GM12878 (cell line): ENCODE measurements around the gene GOLGA6L10. TPM values are rescaled to one million over a fixed set of nuclear protein-coding genes. Genes with fewer than 3 reads are reported as not detected.
"Not testable (repeated sequence)": the region's sequence is repeated elsewhere in the genome, so short reads cannot be mapped to it uniquely, and the experiment has no call there.

Experiments used
- ATAC-seq: fragments of 200-7000 bp; cut with Tn5 transposase; 3 replicates; pipeline ENCODE4 v1.9.1; 2020; ENCODE audit warnings: mild to moderate bottlenecking, moderate library complexity
- BruUV-seq: library from RNA; stranded (reverse); fragments of 400-500 nt; replicated peaks from 2 replicates; lab custom pipeline; 2021; lab: Mats Ljungman, UMichigan
- CTCF ChIA-PET: fragments of 300-600 bp; sonication (Branson Sonifier 250); formaldehyde crosslinking; extraction: SDS; loops from one replicate; lab custom pipeline; 2021; ENCODE audit warnings: inconsistent platforms; lab: Yijun Ruan, JAX
- POLR2A ChIA-PET: fragments of 350-600 bp; formaldehyde crosslinking; extraction: SDS; loops from one replicate; lab custom pipeline; 2021; ENCODE audit warnings: inconsistent platforms; lab: Charles Lee
- RAD21 ChIA-PET: fragments of 300-600 bp; sonication (Branson Sonifier 250); formaldehyde crosslinking; loops from one replicate; lab custom pipeline; 2023; ENCODE audit warnings: antibody characterized with exemption; ENCODE audit not compliant: unreplicated experiment; lab: Charles Lee
- SMC1A ChIA-PET: fragments of 300-600 bp; sonication (Branson Sonifier 250); formaldehyde crosslinking; loops from one replicate; lab custom pipeline; 2023; ENCODE audit not compliant: unreplicated experiment, uncharacterized antibody; lab: Charles Lee
- DNase-seq: peaks from one replicate; pipeline ENCODE4 v3.0.0-alpha.2; 2011; ENCODE audit warnings: low read depth, low spot score
- FAIRE-seq: peaks from 3 replicates; lab custom pipeline; 2011; peaks lifted over from hg19 to GRCh38; lab: Jason Lieb, UNC
- H2AFZ ChIP-seq: 2 replicates; pipeline ENCODE4 v1.6.0; 2011; ENCODE audit warnings: low read depth, low read length, control low read depth; ENCODE audit not compliant: control insufficient read depth
- H3K27ac ChIP-seq: 2 replicates; pipeline ENCODE4 v1.5.1; 2011; ENCODE audit warnings: control low read depth; ENCODE audit not compliant: control insufficient read depth, insufficient read depth
- H3K27me3 ChIP-seq, 2 experiments: replicated peaks in 1 of 2; 2 replicates each; pipeline versions ENCODE4 v1.6.0 to v1.6.1; 2011; ENCODE audit warnings: low read length in 1 of 2; ENCODE audit not compliant: control insufficient read depth in 2 of 2, insufficient read depth in 2 of 2
- H3K36me3 ChIP-seq, 2 experiments: 2 replicates each; pipeline ENCODE4 v1.5.1; 2011; ENCODE audit warnings: low read length in 1 of 2; ENCODE audit not compliant: control insufficient read depth in 2 of 2, insufficient read depth in 2 of 2
- H3K4me1 ChIP-seq: 2 replicates; pipeline ENCODE4 v1.6.1; 2011; ENCODE audit warnings: mild to moderate bottlenecking, low read length, moderate library complexity, mixed read lengths; ENCODE audit not compliant: control insufficient read depth, insufficient read depth
- H3K4me2 ChIP-seq: 2 replicates; pipeline ENCODE4 v1.6.0; 2011; ENCODE audit warnings: control low read depth; ENCODE audit not compliant: control insufficient read depth, insufficient read depth
- H3K4me3 ChIP-seq: fragments of 200-600 bp; sonication (generic); 2 replicates; pipeline ENCODE4 v1.5.1; 2016
- H3K79me2 ChIP-seq: 2 replicates; pipeline ENCODE4 v1.6.0; 2011; ENCODE audit warnings: low read length; ENCODE audit not compliant: control insufficient read depth, insufficient read depth
- H3K9ac ChIP-seq: 2 replicates; pipeline ENCODE4 v1.8.0; 2011; ENCODE audit warnings: low read length, control low read depth, mixed read lengths; ENCODE audit not compliant: control insufficient read depth, insufficient read depth
- H3K9me3 ChIP-seq: replicated peaks from 3 replicates; pipeline ENCODE4 v1.5.1; 2011; ENCODE audit warnings: mild to moderate bottlenecking, low read length; ENCODE audit not compliant: control insufficient read depth, insufficient read depth
- H4K20me1 ChIP-seq: 2 replicates; pipeline ENCODE4 v1.6.0; 2011; ENCODE audit not compliant: control insufficient read depth, insufficient read depth
- MYB ChIP-seq: fragments of 150-350 bp; IDR thresholded peaks from 2 replicates; pipeline ENCODE4 v1.6.1; 2014; ENCODE audit warnings: mild to moderate bottlenecking, low read depth, low read length, borderline replicate concordance
- NFIC ChIP-seq: IDR thresholded peaks from 2 replicates; pipeline ENCODE4 v1.6.1; 2012; ENCODE audit warnings: low read depth, mild to moderate bottlenecking, inconsistent platforms, low read length, moderate library complexity
- NR2F1 ChIP-seq: fragments of 450-650 bp; conservative IDR thresholded peaks from 2 replicates; pipeline ENCODE4 v1.6.1; 2017; ENCODE audit warnings: mild to moderate bottlenecking
- SMAD5 ChIP-seq: IDR thresholded peaks from 2 replicates; pipeline ENCODE4 v1.6.1; 2016; ENCODE audit warnings: antibody characterized with exemption, low read depth
- WGBS: methylation state at CpG from one replicate; pipeline ENCODE4 v1.1.6; 2016; ENCODE audit warnings: low lambda C conversion rate; ENCODE audit not compliant: insufficient replicate concordance, insufficient coverage; ENCODE audit errors: missing lambda C conversion rate; 5-methylcytosine and 5-hydroxymethylcytosine counted together
- in situ Hi-C: fragments of 300-500 bp; cut with MboI; formaldehyde crosslinking; loops from 9 replicates; pipeline ENCODE4 v1.14.3; 2018; ENCODE audit warnings: mixed read lengths
- intact Hi-C: fragments of 100-400 bp; cut with micrococcal nuclease; formaldehyde crosslinking; loops from one replicate; pipeline ENCODE4 v1.14.2; 2022; ENCODE audit not compliant: unreplicated experiment
- polyA plus RNA-seq, 11 experiments: library from polyadenylated mRNA; depleted of rRNA in 4 of 11; unstranded in 6 of 11; stranded (reverse) in 5 of 11; fragments of >200 nt; fragmentation: Nextera tagmentation in 4 of 11; fragmentation: Illumina TruSeq in 1 of 11; extraction: Ambion mirVana in 4 of 11; extraction: Trizol in 1 of 11; gene quantifications; 1 replicate in 1 of 11; 2 replicates in 10 of 11; pipeline versions ENCODE4 v1.2.1 to v1.2.3, GENCODE V29; 2011 to 2016; ENCODE audit warnings: inconsistent platforms in 2 of 11, missing spikeins in 2 of 11, low read depth in 1 of 11
- total RNA-seq, 4 experiments: library from RNA; depleted of rRNA in 3 of 4; stranded (reverse); fragments of >200 nt in 3 of 4; fragmentation: Illumina TruSeq in 1 of 4; extraction: Trizol in 1 of 4; gene quantifications; 2 replicates each; pipeline versions ENCODE4 v1.2.1 to v1.2.3, GENCODE V29; 2013 to 2021
- TF ChIP-seq, protein P1 (sequence below): fragments of 450-650 bp; IDR thresholded peaks from 2 replicates; pipeline ENCODE4 v1.6.1; 2016; ENCODE audit warnings: mild to moderate bottlenecking

The GOLGA6L10 gene
- total and polyA plus RNA-seq, 10 of the 15 experiments (the other 5 are each of a cell fraction or from before 2014, with no cell fraction given) = 0.68 to 6.7 (median 1.3) TPM

DNA sequence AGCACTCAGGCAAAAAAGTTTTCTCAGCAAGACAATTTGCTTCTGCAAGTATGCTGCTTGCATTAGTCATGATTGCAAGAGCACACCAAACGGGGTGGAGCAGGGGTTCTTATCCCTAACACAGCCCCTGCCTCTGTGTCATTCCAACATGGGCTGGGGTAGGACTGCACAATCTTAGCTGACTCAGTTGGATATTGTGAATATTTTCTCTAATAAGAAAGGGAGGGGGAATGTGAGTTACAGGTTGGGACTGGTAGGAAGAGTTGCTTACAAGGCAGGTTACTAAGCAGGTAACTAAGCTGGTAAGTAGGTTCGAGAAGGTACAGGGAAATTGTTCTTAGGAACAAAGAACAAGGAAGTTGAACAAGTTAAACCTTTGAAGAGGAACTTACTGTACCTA lies 24.4 kb upstream of the GOLGA6L10 start:
- CTCF ChIA-PET, H3K36me3 ChIP-seq, H3K79me2 ChIP-seq, FAIRE-seq, H3K4me1 ChIP-seq, H3K9ac ChIP-seq, intact Hi-C loops, H3K4me3 ChIP-seq, ATAC-seq, H3K4me2 ChIP-seq, H2AFZ ChIP-seq, BruUV-seq, H3K9me3 ChIP-seq, POLR2A ChIA-PET, RAD21 ChIA-PET, DNase-seq, H4K20me1 ChIP-seq, H3K27ac ChIP-seq, SMC1A ChIA-PET, H3K27me3 ChIP-seq, in situ Hi-C loops: not testable (repeated sequence)
- 4% methylated on average over 2 of the region's 2 CpGs for WGBS

DNA sequence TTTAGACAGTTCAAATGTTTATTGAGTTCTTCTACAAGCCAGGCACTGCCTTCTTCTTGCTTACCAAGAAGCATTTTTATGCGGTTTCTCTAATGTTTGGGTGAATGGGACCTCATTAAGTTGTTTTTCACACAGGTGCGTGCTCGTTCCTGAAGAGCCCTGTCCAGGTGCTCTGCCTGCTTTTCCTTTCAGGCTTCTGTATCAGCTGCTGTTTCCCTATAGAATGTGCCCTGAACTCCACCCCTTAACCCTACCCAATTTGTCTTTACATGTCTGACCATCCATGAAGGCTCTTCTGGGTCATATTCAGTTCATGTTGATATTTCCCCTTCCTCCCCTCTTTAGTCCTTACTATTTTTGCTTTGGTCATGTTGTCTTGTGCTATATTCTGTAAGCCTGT lies 22.4 kb upstream of the GOLGA6L10 start:
- H3K79me2 ChIP-seq = no peaks in the 10 kb centered on the region
- no peak overlapping the region for H3K4me3 ChIP-seq
- in situ Hi-C loops (no loop called here), intact Hi-C loops (no loop called here)
- H3K27ac ChIP-seq = no peak overlapping the region
- H4K20me1 ChIP-seq = no peaks in the 10 kb centered on the region
- FAIRE-seq (no peak), DNase-seq (no peak), ATAC-seq (no peak)
- TF ChIP-seq, protein P1, sequence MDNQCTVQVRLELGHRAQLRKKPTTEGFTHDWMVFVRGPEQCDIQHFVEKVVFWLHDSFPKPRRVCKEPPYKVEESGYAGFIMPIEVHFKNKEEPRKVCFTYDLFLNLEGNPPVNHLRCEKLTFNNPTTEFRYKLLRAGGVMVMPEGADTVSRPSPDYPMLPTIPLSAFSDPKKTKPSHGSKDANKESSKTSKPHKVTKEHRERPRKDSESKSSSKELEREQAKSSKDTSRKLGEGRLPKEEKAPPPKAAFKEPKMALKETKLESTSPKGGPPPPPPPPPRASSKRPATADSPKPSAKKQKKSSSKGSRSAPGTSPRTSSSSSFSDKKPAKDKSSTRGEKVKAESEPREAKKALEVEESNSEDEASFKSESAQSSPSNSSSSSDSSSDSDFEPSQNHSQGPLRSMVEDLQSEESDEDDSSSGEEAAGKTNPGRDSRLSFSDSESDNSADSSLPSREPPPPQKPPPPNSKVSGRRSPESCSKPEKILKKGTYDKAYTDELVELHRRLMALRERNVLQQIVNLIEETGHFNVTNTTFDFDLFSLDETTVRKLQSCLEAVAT = no peak
- TF ChIP-seq NR2F1 (no peak), MYB (no peak), NFIC (no peak), SMAD5 (no peak)
- ChIA-PET RAD21 (no interaction called here), CTCF (no interaction called here), POLR2A (no interaction called here), SMC1A (interaction anchor here (1.2 kb wide), 1 partner anchor 28 kb away, joined by 3 read pairs; no protein-coding TSS in a partner anchor)
- no peaks in the 10 kb centered on the region for H3K4me1 ChIP-seq
- no peaks in the 10 kb centered on the region; the same call in 2 of the 3 replicates for H3K9me3 ChIP-seq
- no peak overlapping the region for H2AFZ ChIP-seq
- H3K4me2 ChIP-seq = no peak overlapping the region
- WGBS = 92% methylated on average over 3 of the region's 3 CpGs
- H3K9ac ChIP-seq = no peak overlapping the region
- no peaks in the 10 kb centered on the region for H3K36me3 ChIP-seq
- H3K27me3 ChIP-seq = no peaks in the 10 kb centered on the region
- BruUV-seq = no TSS peak

DNA sequence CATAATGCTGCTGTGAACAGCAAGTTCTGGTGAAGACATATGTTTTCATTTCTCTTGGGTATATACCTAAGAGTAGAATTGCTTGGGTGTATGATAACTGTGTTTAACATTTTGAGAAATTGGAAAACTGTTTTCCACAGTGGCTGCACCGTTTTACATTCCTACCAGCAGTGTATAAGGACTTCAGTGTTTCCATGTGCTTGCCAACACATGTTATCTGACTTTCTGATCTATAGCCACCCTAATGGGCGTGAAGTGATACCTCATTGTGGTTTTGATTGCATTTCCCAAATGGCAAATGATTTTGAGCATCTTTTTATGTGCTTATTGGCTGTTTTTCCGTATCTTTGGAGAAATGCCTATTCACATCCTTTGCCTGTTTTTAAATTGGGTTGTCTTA lies 18.5 kb upstream of the GOLGA6L10 start:
- H3K27ac ChIP-seq, H3K9ac ChIP-seq, H3K4me3 ChIP-seq, H3K4me2 ChIP-seq, CTCF ChIA-PET, in situ Hi-C loops, H3K79me2 ChIP-seq, H4K20me1 ChIP-seq, H3K9me3 ChIP-seq, H2AFZ ChIP-seq, DNase-seq, H3K4me1 ChIP-seq, intact Hi-C loops, POLR2A ChIA-PET, RAD21 ChIA-PET, FAIRE-seq, H3K36me3 ChIP-seq, ATAC-seq, SMC1A ChIA-PET, BruUV-seq, H3K27me3 ChIP-seq: not testable (repeated sequence)
- 19% methylated on average over 2 of the region's 3 CpGs for WGBS
